ENCODE measurements around the gene FARP1.

The FARP1 gene

DNA sequence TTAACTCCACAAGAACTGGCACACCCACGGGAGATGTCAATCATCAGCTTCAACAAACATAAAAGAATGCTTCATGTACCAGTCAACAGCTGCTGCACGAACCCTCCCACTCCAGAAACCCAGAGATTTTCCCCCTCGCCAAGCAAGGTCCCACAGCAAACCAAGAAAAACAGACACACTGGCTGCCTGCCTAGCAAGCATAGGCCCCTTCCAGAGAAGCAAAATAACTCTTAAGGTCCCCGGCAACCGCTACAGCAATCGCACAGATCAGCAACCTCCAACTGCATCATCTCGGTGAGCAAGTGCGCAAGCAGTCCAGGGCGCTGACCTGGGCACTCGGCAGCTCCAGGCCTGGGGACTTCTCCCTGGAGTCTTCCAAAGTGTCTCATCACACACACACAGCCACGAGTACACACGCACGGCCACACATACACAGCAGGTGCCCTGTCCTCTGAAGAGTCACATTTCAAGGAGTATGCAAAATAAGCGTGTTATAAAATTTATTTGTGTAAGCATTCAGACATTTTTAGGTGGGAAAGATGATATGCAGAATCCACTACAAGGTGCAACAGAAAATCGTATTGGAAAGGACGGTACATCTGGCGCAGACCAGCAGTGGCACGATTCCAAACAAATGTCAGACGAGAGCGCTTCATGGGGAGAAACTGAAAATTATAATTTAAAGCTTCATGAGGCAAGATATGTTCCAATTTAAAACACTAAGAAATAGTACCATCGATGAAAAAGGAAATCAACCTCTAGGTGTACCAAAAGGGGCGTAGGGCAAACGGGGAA, 309.0 kb downstream of the FARP1 start:
- H3K4me3 ChIP-seq (ENCODE audit: low read depth, low read length) = no peak overlapping the region
- TF ChIP-seq, protein P1, sequence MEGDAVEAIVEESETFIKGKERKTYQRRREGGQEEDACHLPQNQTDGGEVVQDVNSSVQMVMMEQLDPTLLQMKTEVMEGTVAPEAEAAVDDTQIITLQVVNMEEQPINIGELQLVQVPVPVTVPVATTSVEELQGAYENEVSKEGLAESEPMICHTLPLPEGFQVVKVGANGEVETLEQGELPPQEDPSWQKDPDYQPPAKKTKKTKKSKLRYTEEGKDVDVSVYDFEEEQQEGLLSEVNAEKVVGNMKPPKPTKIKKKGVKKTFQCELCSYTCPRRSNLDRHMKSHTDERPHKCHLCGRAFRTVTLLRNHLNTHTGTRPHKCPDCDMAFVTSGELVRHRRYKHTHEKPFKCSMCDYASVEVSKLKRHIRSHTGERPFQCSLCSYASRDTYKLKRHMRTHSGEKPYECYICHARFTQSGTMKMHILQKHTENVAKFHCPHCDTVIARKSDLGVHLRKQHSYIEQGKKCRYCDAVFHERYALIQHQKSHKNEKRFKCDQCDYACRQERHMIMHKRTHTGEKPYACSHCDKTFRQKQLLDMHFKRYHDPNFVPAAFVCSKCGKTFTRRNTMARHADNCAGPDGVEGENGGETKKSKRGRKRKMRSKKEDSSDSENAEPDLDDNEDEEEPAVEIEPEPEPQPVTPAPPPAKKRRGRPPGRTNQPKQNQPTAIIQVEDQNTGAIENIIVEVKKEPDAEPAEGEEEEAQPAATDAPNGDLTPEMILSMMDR (IDR thresholded peaks at IDR 0.05; ENCODE audit: control insufficient read depth, extremely low read depth, insufficient read depth) = no peak
- DNase-seq (ENCODE audit: low read depth) = no peak

DNA sequence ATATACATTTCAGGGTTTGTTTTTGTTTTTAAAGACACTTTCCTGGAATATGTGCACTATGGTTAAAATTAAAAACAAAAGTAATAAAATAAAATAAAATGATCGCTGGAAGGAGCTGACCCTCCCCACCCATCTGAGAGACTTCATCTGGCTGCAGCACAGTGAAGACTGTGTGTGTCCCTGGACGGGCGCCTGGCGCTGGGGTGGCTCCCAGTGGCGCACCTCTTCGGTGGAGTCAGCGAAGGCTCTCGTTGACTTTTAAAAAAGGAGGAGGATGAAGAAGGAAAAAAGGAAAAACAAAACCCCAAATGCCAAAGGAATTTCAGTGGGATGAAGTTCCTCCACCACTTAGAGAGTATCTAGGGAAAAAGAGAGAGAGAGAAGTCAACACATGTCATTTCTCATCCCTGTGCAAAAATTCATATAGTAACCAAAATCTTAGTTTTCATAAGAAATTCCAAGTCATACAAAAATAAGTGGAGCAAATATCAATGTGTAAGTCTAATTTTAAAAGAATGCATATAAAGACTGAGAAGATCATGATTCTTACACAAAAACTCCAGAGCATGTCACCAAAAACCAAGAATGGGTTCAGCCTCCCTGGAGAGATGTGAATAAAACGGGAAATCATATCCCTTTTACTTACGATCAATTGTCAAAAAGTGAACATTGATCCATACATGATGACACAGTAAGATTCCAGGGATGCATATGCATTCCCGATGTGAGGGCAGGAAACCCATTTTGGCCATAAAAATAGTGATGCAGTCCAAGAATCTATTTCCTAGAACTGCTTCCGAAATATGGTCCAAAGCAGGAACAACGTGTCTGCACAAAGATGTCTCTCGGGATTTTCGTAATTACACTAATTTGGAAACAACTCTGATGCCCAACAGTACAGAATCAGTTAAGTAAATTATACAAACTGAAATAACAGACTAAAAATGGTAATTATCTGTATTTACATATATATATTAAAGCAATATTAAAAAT, 310.3 kb downstream of the FARP1 start:
- TF ChIP-seq, protein P1 (IDR thresholded peaks at IDR 0.05; ENCODE audit: control insufficient read depth, extremely low read depth, insufficient read depth) = no peak

DNA sequence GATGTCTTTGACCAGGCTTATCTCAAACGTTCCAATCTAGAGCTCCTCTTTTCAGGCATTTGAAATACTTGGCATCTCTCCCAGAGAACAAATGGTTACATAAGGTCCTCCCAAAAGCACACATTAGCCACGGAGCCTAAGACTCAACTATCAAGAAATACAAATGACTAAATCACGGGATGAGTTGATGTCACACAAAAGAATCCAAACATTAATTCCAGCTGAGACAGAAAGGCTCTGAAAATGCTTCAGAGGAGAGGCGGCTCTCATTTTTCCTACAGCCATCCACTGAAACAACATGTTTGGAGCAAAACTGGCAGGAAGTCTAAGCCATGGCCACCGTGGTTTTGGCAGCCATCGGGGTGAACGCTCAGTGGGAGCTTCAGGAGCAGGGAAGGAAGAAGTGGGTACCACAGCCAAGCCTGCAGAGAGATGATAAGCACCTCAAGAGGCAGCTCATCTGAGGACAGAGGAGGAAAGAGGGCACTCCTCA, 311.5 kb downstream of the FARP1 start:
- peak; percentile 74 for DNase-seq (ENCODE audit: low read depth)
- TF ChIP-seq, protein P1 (IDR thresholded peaks at IDR 0.05; ENCODE audit: control insufficient read depth, extremely low read depth, insufficient read depth) = no peak

More for the DNA sequence above, 310.3 kb downstream of the FARP1 start:
- no peak overlapping the region for H3K4me3 ChIP-seq (ENCODE audit: low read depth, low read length)
- no peak for DNase-seq (ENCODE audit: low read depth)

DNA sequence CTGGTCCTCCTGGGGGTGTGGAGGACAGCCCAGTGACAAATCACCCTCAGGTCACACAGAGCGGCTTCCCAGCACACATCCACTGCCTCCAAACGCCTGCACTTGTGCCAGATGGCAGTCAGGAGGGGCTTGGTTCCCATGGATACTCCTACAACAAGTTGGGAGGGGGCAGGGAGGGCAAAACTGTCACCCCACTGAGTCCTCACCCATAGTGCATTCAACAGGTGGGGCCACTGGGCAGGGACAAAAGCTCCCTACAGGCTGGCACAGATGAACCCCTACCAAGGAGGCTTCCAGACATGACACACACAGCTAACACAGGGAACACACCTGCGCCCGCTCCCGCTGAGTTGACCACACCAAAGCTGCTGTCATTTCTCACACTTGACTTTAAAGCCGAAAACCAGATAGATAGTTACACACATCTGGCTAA, 313.5 kb downstream of the FARP1 start:
- no peak for DNase-seq (ENCODE audit: low read depth)
- TF ChIP-seq, protein P1 (IDR thresholded peaks at IDR 0.05; ENCODE audit: control insufficient read depth, extremely low read depth, insufficient read depth) = no peak

More for the DNA sequence above, 311.5 kb downstream of the FARP1 start:
- H3K4me3 ChIP-seq (ENCODE audit: low read depth, low read length) = no peak overlapping the region

DNA sequence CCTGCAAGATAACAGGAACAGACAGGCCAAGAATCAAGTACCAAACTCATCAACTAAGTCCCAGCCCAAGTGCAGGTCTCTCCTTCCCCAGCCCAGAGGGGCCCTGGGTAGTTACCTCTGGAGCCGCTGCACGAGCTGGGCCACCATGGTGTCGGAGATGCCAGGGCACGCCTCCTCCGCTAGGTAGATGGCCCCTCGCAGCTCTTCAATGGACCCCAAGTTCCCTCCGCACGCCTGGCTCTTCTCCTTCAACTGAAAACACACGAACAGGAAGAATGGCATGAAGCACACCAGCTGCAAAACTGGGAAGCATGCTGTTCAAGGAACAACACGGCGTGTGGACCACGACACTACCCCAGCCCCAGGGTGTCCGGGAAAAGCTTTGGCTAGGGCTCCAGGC, 314.2 kb downstream of the FARP1 start:
- no peak overlapping the region for H3K4me3 ChIP-seq (ENCODE audit: low read depth, low read length)
- no peak for DNase-seq (ENCODE audit: low read depth)
- TF ChIP-seq, protein P1 (IDR thresholded peaks at IDR 0.05; ENCODE audit: control insufficient read depth, extremely low read depth, insufficient read depth) = no peak

More for the DNA sequence above, 313.5 kb downstream of the FARP1 start:
- no peak overlapping the region for H3K4me3 ChIP-seq (ENCODE audit: low read depth, low read length)

DNA sequence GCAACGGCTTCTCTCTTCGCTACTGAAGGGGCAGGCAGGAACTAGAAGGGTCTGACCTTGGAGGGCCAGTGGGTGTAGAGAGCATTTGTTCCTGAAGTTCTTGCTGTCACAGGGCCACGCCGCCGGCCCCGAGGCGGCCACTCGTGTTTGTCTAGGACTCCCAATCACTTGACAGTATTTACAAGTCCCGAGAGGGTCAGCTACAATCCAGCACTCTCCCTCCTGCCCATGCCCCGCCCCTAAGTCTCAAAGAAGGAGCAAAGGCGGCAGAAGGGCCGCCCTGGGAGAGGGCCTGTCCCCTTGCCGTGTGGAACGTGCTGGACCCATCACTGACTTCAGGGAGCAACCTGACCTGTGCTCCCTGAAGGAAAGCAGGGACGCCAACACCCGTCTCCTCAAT, 315.5 kb downstream of the FARP1 start:
- TF ChIP-seq, protein P1 (IDR thresholded peaks at IDR 0.05; ENCODE audit: control insufficient read depth, extremely low read depth, insufficient read depth) = no peak
- DNase-seq (ENCODE audit: low read depth) = no peak
- H3K4me3 ChIP-seq (ENCODE audit: low read depth, low read length) = no peak overlapping the region

Data from LNCaP clone FGC (cell line).